ENCODE measurements around the gene LRP10.
A peak's percentile ranks its signal among the peaks of the same experiment; 100 is the strongest.

DNA sequence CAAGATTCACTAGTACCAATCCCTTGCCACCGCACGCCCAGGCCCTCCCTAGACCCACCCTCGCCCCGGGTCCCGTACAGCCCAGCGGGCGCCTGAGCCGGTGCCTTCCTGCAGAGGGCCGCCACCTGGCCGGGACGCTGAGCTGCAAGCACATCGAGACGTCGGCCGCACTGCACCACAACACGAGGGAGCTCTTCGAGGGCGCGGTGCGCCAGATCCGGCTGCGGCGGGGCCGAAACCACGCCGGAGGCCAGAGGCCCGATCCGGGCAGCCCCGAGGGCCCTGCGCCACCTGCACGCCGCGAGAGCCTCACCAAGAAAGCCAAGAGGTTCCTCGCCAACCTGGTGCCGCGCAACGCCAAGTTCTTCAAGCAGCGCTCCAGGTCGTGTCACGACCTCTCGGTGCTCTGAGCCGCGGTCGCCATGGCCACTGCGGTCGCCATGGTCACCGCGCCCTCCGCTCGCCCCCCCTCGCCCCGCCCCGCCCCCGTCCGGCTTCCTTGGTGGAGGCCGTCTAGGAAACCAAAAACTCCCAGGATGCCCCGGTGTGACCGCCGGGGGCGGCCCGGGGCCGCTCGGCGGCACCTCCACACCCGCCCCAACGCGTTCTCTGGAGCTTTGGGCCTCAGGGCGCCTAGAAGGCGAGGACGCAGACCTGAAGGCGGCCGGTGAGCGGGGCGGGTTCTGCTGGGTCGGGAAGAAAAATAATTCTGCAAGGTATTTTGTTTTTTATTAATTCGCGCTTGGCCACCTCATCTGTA, 15.1 kb downstream of the LRP10 start:
- TF ChIP-seq, protein P1, sequence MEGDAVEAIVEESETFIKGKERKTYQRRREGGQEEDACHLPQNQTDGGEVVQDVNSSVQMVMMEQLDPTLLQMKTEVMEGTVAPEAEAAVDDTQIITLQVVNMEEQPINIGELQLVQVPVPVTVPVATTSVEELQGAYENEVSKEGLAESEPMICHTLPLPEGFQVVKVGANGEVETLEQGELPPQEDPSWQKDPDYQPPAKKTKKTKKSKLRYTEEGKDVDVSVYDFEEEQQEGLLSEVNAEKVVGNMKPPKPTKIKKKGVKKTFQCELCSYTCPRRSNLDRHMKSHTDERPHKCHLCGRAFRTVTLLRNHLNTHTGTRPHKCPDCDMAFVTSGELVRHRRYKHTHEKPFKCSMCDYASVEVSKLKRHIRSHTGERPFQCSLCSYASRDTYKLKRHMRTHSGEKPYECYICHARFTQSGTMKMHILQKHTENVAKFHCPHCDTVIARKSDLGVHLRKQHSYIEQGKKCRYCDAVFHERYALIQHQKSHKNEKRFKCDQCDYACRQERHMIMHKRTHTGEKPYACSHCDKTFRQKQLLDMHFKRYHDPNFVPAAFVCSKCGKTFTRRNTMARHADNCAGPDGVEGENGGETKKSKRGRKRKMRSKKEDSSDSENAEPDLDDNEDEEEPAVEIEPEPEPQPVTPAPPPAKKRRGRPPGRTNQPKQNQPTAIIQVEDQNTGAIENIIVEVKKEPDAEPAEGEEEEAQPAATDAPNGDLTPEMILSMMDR (IDR thresholded peaks at IDR 0.05): peak in 1 of 6 experiments; percentile 47
- TF ChIP-seq POLR2A (IDR thresholded peaks at IDR 0.05) (peak in 1 of 4 donors; percentile 56), EP300 (IDR thresholded peaks at IDR 0.05) (no peak), POLR2AphosphoS5 (IDR thresholded peaks at IDR 0.05) (peak in 1 of 2 donors; percentile 35)

Data from upper lobe of left lung (tissue), 4 donors.